DOHH2 (cell line): ENCODE data around the gene MINAR1.
"Not testable (repeated sequence)": the region's sequence is repeated elsewhere in the genome, so short reads cannot be mapped to it uniquely, and the experiment has no call there.

Experiments
- H3F3A ChIP-seq: fragments of 200-600 bp; sonication (generic), shearing (Covaris generic); 2 replicates; pipeline ENCODE4 v1.6.0; 2016; ENCODE audit warnings: antibody characterized with exemption, mild to moderate bottlenecking; ENCODE audit not compliant: control insufficient read depth, insufficient read depth
- H3K27ac ChIP-seq: fragments of 200-600 bp; sonication (generic); 2 replicates; pipeline ENCODE4 v1.5.1; 2014; ENCODE audit warnings: low read depth, mild to moderate bottlenecking, low read length, moderate library complexity
- H3K27me3 ChIP-seq: fragments of 200-600 bp; sonication (generic); 2 replicates; pipeline ENCODE4 v1.6.1; 2014; ENCODE audit warnings: mild to moderate bottlenecking, low read length, mixed read lengths; ENCODE audit not compliant: control insufficient read depth
- H3K36me3 ChIP-seq: fragments of 200-600 bp; sonication (generic); 2 replicates; pipeline ENCODE4 v1.6.1; 2014; ENCODE audit warnings: mild to moderate bottlenecking, low read length, moderate library complexity, mixed read lengths; ENCODE audit not compliant: control insufficient read depth
- H3K4me1 ChIP-seq: fragments of 200-600 bp; sonication (generic); 2 replicates; pipeline ENCODE4 v1.6.1; 2014; ENCODE audit warnings: mild to moderate bottlenecking, low read length, mixed read lengths; ENCODE audit not compliant: control insufficient read depth
- H3K4me2 ChIP-seq: fragments of 200-600 bp; sonication (generic); 2 replicates; pipeline ENCODE4 v1.6.0; 2014; ENCODE audit warnings: mild to moderate bottlenecking, low read length, moderate library complexity
- H3K4me3 ChIP-seq: fragments of 200-600 bp; sonication (generic); 2 replicates; pipeline ENCODE4 v1.5.1; 2014; ENCODE audit warnings: mild to moderate bottlenecking, low read length, mixed read lengths
- H3K79me2 ChIP-seq: fragments of 200-600 bp; sonication (generic); 2 replicates; pipeline ENCODE4 v1.6.1; 2014; ENCODE audit warnings: mild to moderate bottlenecking, low read length, mixed read lengths; ENCODE audit not compliant: control insufficient read depth
- H3K9me2 ChIP-seq: fragments of 200-600 bp; sonication (generic); replicated peaks from 2 replicates; pipeline ENCODE4 v1.6.1; 2014; ENCODE audit warnings: mild to moderate bottlenecking, low read length, mixed read lengths; ENCODE audit not compliant: control insufficient read depth
- H3K9me3 ChIP-seq: fragments of 200-600 bp; sonication (generic); 2 replicates; pipeline ENCODE4 v1.6.1; 2014; ENCODE audit warnings: antibody characterized with exemption, low read length, mixed read lengths; ENCODE audit not compliant: control insufficient read depth, insufficient read depth
- H4K20me1 ChIP-seq: fragments of 200-600 bp; sonication (generic); 2 replicates; pipeline ENCODE4 v1.6.0; 2014; ENCODE audit warnings: low read depth, mild to moderate bottlenecking, antibody characterized with exemption, low read length, moderate library complexity; ENCODE audit not compliant: control insufficient read depth, insufficient read depth
- EZH2phosphoT487 ChIP-seq: fragments of 200-600 bp; sonication (generic); IDR thresholded peaks from 2 replicates; pipeline ENCODE4 v1.6.1; 2017; ENCODE audit warnings: borderline replicate concordance, mild to moderate bottlenecking, antibody characterized with exemption, low read length, moderate library complexity, mixed read lengths
- TF ChIP-seq, protein P1 (sequence below): fragments of 200-600 bp; sonication (generic); IDR thresholded peaks from one replicate; pipeline ENCODE4 v1.5.1; 2014; ENCODE audit warnings: antibody characterized with exemption, mild to moderate bottlenecking, low read depth, low read length; ENCODE audit not compliant: poor library complexity, severe bottlenecking

The MINAR1 gene

DNA sequence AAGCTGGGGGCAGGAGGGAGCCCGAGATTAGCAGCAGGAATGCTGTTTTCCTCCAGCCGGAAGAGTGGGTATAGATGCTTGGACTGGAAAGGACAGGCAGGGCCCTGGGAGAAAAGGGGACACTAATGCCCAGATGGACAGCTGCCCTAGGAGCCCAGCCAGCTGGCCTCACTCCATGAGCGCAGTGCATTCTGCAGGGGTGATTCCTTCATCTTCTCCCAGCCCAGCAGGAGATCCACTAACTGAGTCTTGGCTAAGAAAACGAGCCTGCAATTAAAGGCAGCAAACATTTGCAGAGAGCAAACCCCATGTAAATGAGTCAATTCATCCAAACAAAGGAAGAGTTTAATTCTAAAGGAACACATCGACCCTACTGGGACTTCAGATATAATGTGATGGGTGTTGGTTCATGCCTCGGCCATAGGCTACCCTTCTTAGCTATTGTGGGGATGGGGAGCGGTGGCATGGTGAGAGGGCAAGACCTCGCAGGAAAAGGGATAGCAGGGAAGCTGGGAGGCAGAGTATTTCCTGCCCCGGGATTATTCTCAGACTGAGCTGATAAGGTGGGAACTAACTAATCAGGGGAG, 13.3 kb upstream of the MINAR1 start:
- Histone ChIP-seq H3K36me3 (no peaks in the 10 kb centered on the region), H3K9me2 (no peaks in the 10 kb centered on the region), H3F3A (no peaks in the 10 kb centered on the region), H4K20me1 (no peaks in the 10 kb centered on the region), H3K9me3 (no peaks in the 10 kb centered on the region), H3K4me3 (no peak overlapping the region), H3K27me3 (no peaks in the 10 kb centered on the region), H3K4me2 (no peak overlapping the region), H3K4me1 (no peaks in the 10 kb centered on the region), H3K79me2 (no peaks in the 10 kb centered on the region), H3K27ac (no peak overlapping the region)
- TF ChIP-seq, protein P1, sequence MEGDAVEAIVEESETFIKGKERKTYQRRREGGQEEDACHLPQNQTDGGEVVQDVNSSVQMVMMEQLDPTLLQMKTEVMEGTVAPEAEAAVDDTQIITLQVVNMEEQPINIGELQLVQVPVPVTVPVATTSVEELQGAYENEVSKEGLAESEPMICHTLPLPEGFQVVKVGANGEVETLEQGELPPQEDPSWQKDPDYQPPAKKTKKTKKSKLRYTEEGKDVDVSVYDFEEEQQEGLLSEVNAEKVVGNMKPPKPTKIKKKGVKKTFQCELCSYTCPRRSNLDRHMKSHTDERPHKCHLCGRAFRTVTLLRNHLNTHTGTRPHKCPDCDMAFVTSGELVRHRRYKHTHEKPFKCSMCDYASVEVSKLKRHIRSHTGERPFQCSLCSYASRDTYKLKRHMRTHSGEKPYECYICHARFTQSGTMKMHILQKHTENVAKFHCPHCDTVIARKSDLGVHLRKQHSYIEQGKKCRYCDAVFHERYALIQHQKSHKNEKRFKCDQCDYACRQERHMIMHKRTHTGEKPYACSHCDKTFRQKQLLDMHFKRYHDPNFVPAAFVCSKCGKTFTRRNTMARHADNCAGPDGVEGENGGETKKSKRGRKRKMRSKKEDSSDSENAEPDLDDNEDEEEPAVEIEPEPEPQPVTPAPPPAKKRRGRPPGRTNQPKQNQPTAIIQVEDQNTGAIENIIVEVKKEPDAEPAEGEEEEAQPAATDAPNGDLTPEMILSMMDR = no peak
- TF ChIP-seq EZH2phosphoT487 = no peak

DNA sequence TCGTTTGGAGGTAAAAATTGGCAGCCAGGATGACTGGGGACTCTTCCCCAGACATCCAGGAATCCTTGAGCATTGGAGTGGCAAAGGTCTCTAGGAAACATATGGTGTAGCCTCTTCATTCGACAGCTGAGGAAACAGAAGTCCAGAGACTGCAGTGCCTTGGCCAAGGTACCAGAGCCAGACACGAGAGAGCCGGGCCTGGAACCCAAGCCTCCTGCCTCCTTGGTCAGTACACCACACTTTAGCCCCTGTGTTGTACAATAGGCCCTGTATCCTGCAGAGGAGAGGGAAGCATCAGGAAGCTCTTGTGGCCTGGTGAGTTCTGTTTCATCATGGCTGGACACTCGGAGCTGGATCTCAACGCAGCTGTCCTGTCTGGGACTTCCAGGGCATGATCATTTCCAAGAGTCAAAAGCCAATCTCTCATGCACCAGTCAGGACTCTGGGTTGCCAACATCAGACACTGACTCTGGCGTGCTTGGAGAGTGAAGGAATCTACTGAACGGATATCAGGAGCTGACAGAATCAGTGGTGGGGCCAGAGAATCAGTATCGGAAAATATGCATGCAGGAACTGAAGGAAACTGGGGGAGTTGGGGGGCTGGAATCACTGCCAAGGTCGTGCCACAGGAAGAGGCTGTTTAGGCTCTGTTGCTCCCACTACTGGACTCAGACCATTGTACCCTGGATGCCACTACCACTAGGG, 6.4 kb upstream of the MINAR1 start:
- no peak overlapping the region for H3K27ac ChIP-seq
- no peaks in the 10 kb centered on the region for H3K9me2 ChIP-seq
- H3K36me3 ChIP-seq = no peaks in the 10 kb centered on the region
- no peak overlapping the region for H3K4me2 ChIP-seq
- no peaks in the 10 kb centered on the region for H3F3A ChIP-seq
- H3K9me3 ChIP-seq = no peaks in the 10 kb centered on the region
- H3K79me2 ChIP-seq = no peaks in the 10 kb centered on the region
- no peaks in the 10 kb centered on the region for H3K4me1 ChIP-seq
- TF ChIP-seq EZH2phosphoT487 = no peak
- TF ChIP-seq, protein P1 = no peak
- H3K27me3 ChIP-seq = peaks cover 16% of the 10 kb centered on the region; the same call in 1 of the 2 replicates
- no peaks in the 10 kb centered on the region for H4K20me1 ChIP-seq
- H3K4me3 ChIP-seq = no peak overlapping the region

DNA sequence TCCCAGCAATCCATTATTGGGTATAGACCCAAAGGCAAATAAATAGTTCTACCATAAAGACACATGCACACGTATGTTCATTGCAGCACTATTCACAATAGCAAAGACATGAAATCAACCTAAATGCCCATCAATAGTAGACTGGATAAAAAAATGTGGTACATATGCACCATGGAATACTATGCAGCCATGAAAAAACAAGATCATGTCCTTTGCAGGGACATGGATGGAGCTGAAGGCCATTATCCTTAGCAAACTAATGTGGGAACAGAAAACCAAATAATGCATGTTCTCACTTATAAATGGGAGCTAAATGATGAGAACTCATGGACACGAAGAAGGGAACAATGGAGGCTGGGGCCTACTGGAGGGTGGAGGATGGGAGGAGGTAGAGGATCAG, 5.2 kb upstream of the MINAR1 start:
- H3K79me2 ChIP-seq, H3F3A ChIP-seq, H3K9me2 ChIP-seq, H3K9me3 ChIP-seq, H3K4me1 ChIP-seq, H3K27ac ChIP-seq, H3K4me2 ChIP-seq, H4K20me1 ChIP-seq, H3K4me3 ChIP-seq, H3K36me3 ChIP-seq: not testable (repeated sequence)
- peaks cover 22% of the 10 kb centered on the region; the same call in 1 of the 2 replicates for H3K27me3 ChIP-seq
